Keratinocyte (primary cell): Measurements from ENCODE around the gene CCDC102B. TPM values are rescaled to one million over a fixed set of nuclear protein-coding genes. Genes with fewer than 3 reads are reported as not detected.

ENCODE experiments used
- DNase-seq: peaks from one replicate; pipeline ENCODE4 v3.0.0-alpha.2; 2011; ENCODE audit warnings: low read depth, missing footprints, low spot score
- FAIRE-seq: peaks from 2 replicates; lab custom pipeline; 2011; peaks lifted over from hg19 to GRCh38; lab: Jason Lieb, UNC
- H2AFZ ChIP-seq: 2 replicates; pipeline ENCODE4 v1.6.0; 2012; ENCODE audit warnings: low read length, control low read depth, inconsistent platforms; ENCODE audit not compliant: control insufficient read depth
- H3K27ac ChIP-seq: 2 replicates; pipeline ENCODE4 v1.5.1; 2011; ENCODE audit warnings: low read length; ENCODE audit not compliant: control insufficient read depth, insufficient read depth
- H3K27me3 ChIP-seq: 3 replicates; pipeline ENCODE4 v1.6.0; 2011; ENCODE audit warnings: low read length; ENCODE audit not compliant: control insufficient read depth, insufficient read depth; ENCODE audit errors: extremely low read depth
- H3K36me3 ChIP-seq, 2 experiments: 2 replicates in 1 of 2; 3 replicates in 1 of 2; pipeline ENCODE4 v1.5.1; 2011; ENCODE audit warnings: low read length in 2 of 2, mild to moderate bottlenecking in 1 of 2; ENCODE audit not compliant: control insufficient read depth in 2 of 2, insufficient read depth in 2 of 2; ENCODE audit errors: extremely low read depth in 1 of 2
- H3K4me1 ChIP-seq: 3 replicates; pipeline ENCODE4 v1.5.1; 2011; ENCODE audit warnings: low read length; ENCODE audit not compliant: control insufficient read depth, insufficient read depth; ENCODE audit errors: extremely low read depth
- H3K4me2 ChIP-seq: 3 replicates; pipeline ENCODE4 v1.6.0; 2011; ENCODE audit warnings: low read depth, low read length; ENCODE audit not compliant: control insufficient read depth, insufficient read depth; ENCODE audit errors: extremely low read depth
- H3K4me3 ChIP-seq, 3 experiments: fragments of 200-600 bp in 1 of 3; sonication (generic) in 1 of 3; 2 replicates in 2 of 3; 3 replicates in 1 of 3; pipeline ENCODE4 v1.5.1; 2011 to 2016; ENCODE audit warnings: low read length in 3 of 3, mild to moderate bottlenecking in 3 of 3, control low read depth in 2 of 3, inconsistent platforms in 1 of 3, low read depth in 1 of 3, mixed read lengths in 1 of 3, mixed run types in 1 of 3, moderate library complexity in 1 of 3; ENCODE audit not compliant: control insufficient read depth in 2 of 3, insufficient read depth in 2 of 3; ENCODE audit errors: extremely low read depth in 1 of 3
- H3K79me2 ChIP-seq: 2 replicates; pipeline ENCODE4 v1.6.0; 2012; ENCODE audit warnings: low read length; ENCODE audit not compliant: control insufficient read depth, insufficient read depth
- H3K9ac ChIP-seq: 3 replicates; pipeline ENCODE4 v1.6.0; 2011; ENCODE audit warnings: low read length; ENCODE audit not compliant: control insufficient read depth, insufficient read depth; ENCODE audit errors: extremely low read depth
- H3K9me1 ChIP-seq: 3 replicates; pipeline ENCODE4 v1.6.0; 2011; ENCODE audit warnings: low read length; ENCODE audit not compliant: control insufficient read depth, insufficient read depth; ENCODE audit errors: extremely low read depth
- H3K9me3 ChIP-seq: 2 replicates; pipeline ENCODE4 v1.5.1; 2012; ENCODE audit warnings: low read depth, low read length; ENCODE audit not compliant: control insufficient read depth
- H4K20me1 ChIP-seq: 3 replicates; pipeline ENCODE4 v1.6.0; 2011; ENCODE audit warnings: low read length; ENCODE audit not compliant: control insufficient read depth, insufficient read depth; ENCODE audit errors: extremely low read depth
- CTCF ChIP-seq, 3 experiments: IDR thresholded peaks in 1 of 3; conservative IDR thresholded peaks in 1 of 3; optimal IDR thresholded peaks in 1 of 3; 2 replicates in 2 of 3; 3 replicates in 1 of 3; pipeline versions ENCODE3 to v1.5.1; 2011; ENCODE audit warnings: low read length in 3 of 3, mild to moderate bottlenecking in 3 of 3, moderate library complexity in 2 of 3, control low read depth in 1 of 3, inconsistent platforms in 1 of 3; ENCODE audit not compliant: insufficient read depth in 2 of 3; ENCODE audit errors: extremely low read depth in 1 of 3
- EZH2 ChIP-seq: IDR thresholded peaks from one replicate; pipeline ENCODE4 v1.6.1; 2012; ENCODE audit warnings: inconsistent platforms, mild to moderate bottlenecking, low read length, moderate library complexity
- dilution Hi-C: fragments of 300-500 bp; cut with MboI; formaldehyde crosslinking; loops from one replicate; pipeline ENCODE4 v1.7.0; 2020; ENCODE audit warnings: low sequenced_read_pairs; ENCODE audit not compliant: extremely low pct_ligation_motif_present
- polyA plus RNA-seq, 5 experiments: library from polyadenylated mRNA; depleted of rRNA in 3 of 5; stranded (reverse) in 3 of 5; stranded (forward) in 1 of 5; unstranded in 1 of 5; fragments of >200 nt; gene quantifications; 1 replicate in 1 of 5; 2 replicates in 3 of 5; 3 replicates in 1 of 5; pipeline versions ENCODE4 v1.2.1 to v1.2.3, GENCODE V29; 2011 to 2012; ENCODE audit warnings: missing spikeins in 2 of 5, low read depth in 1 of 5, low replicate concordance in 1 of 5

CCDC102B gene
- polyA plus RNA-seq, 1 donor (not counting 4 experiments of a cell fraction or from before 2014, with no cell fraction given): 0.60 TPM

GRCh38 chr18:68992719-68993482 lies 195.0 kb downstream of the CCDC102B start:
- DNase-seq (no peak), FAIRE-seq (no peak)
- H3K9ac ChIP-seq: no peak overlapping the region
- H3K9me1 ChIP-seq: no peaks in the 10 kb centered on the region
- no peaks in the 10 kb centered on the region for H3K4me1 ChIP-seq
- no peak overlapping the region for H3K4me3 ChIP-seq
- TF ChIP-seq CTCF (optimal IDR thresholded peaks at IDR 0.05 in 1 of 3, IDR thresholded peaks at IDR 0.05 in 1 of 3, conservative IDR thresholded peaks at IDR 0.05 in 1 of 3; ENCODE audit: extremely low read depth in 1 of 3, insufficient read depth in 2 of 3, low read length in 3 of 3) (no peak), EZH2 (no peak)
- H3K36me3 ChIP-seq: no peaks in the 10 kb centered on the region
- no peak overlapping the region for H3K27ac ChIP-seq
- H3K9me3 ChIP-seq: peaks cover 2% of the 10 kb centered on the region
- no peaks in the 10 kb centered on the region for H3K27me3 ChIP-seq
- H2AFZ ChIP-seq: no peak overlapping the region
- no peak overlapping the region for H3K4me2 ChIP-seq
- dilution Hi-C loops: no loop called here
- H3K79me2 ChIP-seq: no peaks in the 10 kb centered on the region
- no peaks in the 10 kb centered on the region for H4K20me1 ChIP-seq

GRCh38 chr18:68995675-68996074 lies 197.8 kb downstream of the CCDC102B start:
- TF ChIP-seq EZH2 (no peak), CTCF (optimal IDR thresholded peaks at IDR 0.05 in 1 of 3, IDR thresholded peaks at IDR 0.05 in 1 of 3, conservative IDR thresholded peaks at IDR 0.05 in 1 of 3; ENCODE audit: extremely low read depth in 1 of 3, insufficient read depth in 2 of 3, low read length in 3 of 3) (no peak)
- H3K27ac ChIP-seq: no peak overlapping the region
- H3K36me3 ChIP-seq: no peaks in the 10 kb centered on the region
- FAIRE-seq (no peak), DNase-seq (no peak)
- H3K9me1 ChIP-seq: no peaks in the 10 kb centered on the region
- H3K27me3 ChIP-seq: no peaks in the 10 kb centered on the region
- peaks cover 2% of the 10 kb centered on the region for H3K9me3 ChIP-seq
- H4K20me1 ChIP-seq: no peaks in the 10 kb centered on the region
- H3K4me2 ChIP-seq: no peak overlapping the region
- H3K4me1 ChIP-seq: no peaks in the 10 kb centered on the region
- H3K4me3 ChIP-seq: no peak overlapping the region
- H2AFZ ChIP-seq: no peak overlapping the region
- dilution Hi-C loops: no loop called here
- no peaks in the 10 kb centered on the region for H3K79me2 ChIP-seq
- no peak overlapping the region for H3K9ac ChIP-seq
